Pancreas (tissue), 10 donors: Measurements from ENCODE around the gene SLC22A3. TPM values are rescaled to one million over a fixed set of nuclear protein-coding genes. Genes with fewer than 3 reads are reported as not detected.
A peak's percentile ranks its signal among the peaks of the same experiment; 100 is the strongest.

Experiments used
- ATAC-seq, 4 donors: fragments of 200-7000 bp; cut with Tn5 transposase; one replicate each; pipeline versions ENCODE4 v1.8.0 to v1.9.1; 2020; ENCODE audit warnings: mild to moderate bottlenecking in 4 of 4, moderate library complexity in 4 of 4
- DNase-seq, 6 donors: peaks; one replicate each; pipeline ENCODE4 v3.0.0-alpha.2; 2020
- FAIRE-seq: peaks from 2 replicates; lab custom pipeline; 2012; peaks lifted over from hg19 to GRCh38; lab: Jason Lieb, UNC
- H3K27ac ChIP-seq, 4 donors: fragments of 200-600 bp; sonication (generic); 1 replicate in 3 of 4; 2 replicates in 1 of 4; pipeline versions ENCODE4 v1.5.0 to v1.8.0; 2020
- H3K27me3 ChIP-seq, 4 donors: fragments of 200-600 bp; one replicate each; pipeline ENCODE4 v1.8.0; 2021
- H3K36me3 ChIP-seq, 3 donors: fragments of 200-600 bp; sonication (generic) in 1 of 3; one replicate each; pipeline versions ENCODE4 v1.5.0 to v1.8.0; 2020 to 2021
- H3K4me1 ChIP-seq, 3 donors: fragments of 200-600 bp; one replicate each; pipeline ENCODE4 v1.8.0; 2021
- H3K4me3 ChIP-seq, 4 donors: fragments of 200-600 bp; sonication (generic) in 2 of 4; one replicate each; pipeline versions ENCODE4 v1.5.0 to v1.8.0; 2020 to 2021
- H3K9me3 ChIP-seq, 4 donors: fragments of 200-600 bp; one replicate each; pipeline ENCODE4 v1.8.0; 2021
- CTCF ChIP-seq, 4 donors: fragments of 200-600 bp; sonication (generic) in 3 of 4; IDR thresholded peaks; one replicate each; pipeline versions ENCODE4 v1.5.0 to v1.8.0; 2021; ENCODE audit warnings: antibody characterized with exemption in 4 of 4
- WGBS, 2 donors: extraction: QIAGEN DNeasy Blood & Tissue Kit; methylation state at CpG; one replicate each; pipeline ENCODE4 v1.1.7; 2013; 5-methylcytosine and 5-hydroxymethylcytosine counted together
- intact Hi-C, 3 donors: fragments of 100-400 bp; cut with DNase I; formaldehyde crosslinking; loops; one replicate each; pipeline versions ENCODE4 v1.11.1 to v1.14.2; 2022
- polyA plus RNA-seq, 2 donors: library from polyadenylated mRNA; stranded (reverse); fragments of 200-250 nt; gene quantifications; one replicate each; pipeline ENCODE4 v1.2.3, GENCODE V29; 2013
- total RNA-seq, 6 donors: library from RNA; stranded (reverse); fragmentation: NEBNext Ultra II Directional in 4 of 6; extraction: Animal tissue kit (Norgen Biotek cat#: 25700) in 4 of 6; gene quantifications; one replicate each; pipeline versions ENCODE4 v1.2.1 to v1.2.4, GENCODE V29; 2021 to 2023
- donor health status: healthy with polysubstance abuse.
- donor health status: DM: no; HTN: no; CAD: no; lungs with moderate emphysema.
- donor health status: DM: no; HTN: no; CAD: no.
- donor health status: control.
- donor health status: control.
- donor health status: Bipolar disorder and iron deficiency.
- donor health status: DM: yes; HTN: yes; CAD: no.
- donor health status: DM: no; HTN: no; CAD: no.
- donor health status: DM: no; HTN: no; CAD: no.
- donor health status: DM: yes; HTN: yes; CAD: no.

Gene SLC22A3
- total and polyA plus RNA-seq, 8 donors: 0.04 to 5.3 (median 0.41) TPM

DNA sequence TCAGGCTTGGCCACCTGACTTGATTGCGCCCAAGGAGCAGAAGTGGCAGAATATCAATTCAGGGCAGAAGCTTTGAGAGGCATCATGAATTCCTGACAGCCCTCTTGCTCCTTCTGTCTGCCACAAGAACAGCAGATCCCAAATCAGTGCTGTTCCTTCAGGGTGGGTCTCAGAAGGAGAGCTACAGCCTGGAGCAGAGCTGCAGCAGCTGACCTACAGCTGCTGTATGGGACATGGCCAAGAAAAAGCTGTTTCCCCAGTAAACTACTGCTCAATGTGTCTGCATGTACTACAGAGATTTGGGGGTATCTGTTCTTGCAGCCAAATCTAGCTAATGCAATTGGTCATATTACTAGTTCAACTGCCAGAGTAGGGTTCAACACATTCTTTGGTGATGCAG, 69.0 kb downstream of the SLC22A3 start:
- Histone ChIP-seq H3K36me3 (no peaks in the 10 kb centered on the region), H3K4me1 (no peaks in the 10 kb centered on the region), H3K27me3 (no peaks in the 10 kb centered on the region), H3K27ac (no peak overlapping the region), H3K4me3 (no peak overlapping the region), H3K9me3 (no peaks in the 10 kb centered on the region)
- no peak for TF ChIP-seq CTCF (IDR thresholded peaks at IDR 0.05)
- FAIRE-seq (no peak), ATAC-seq (no peak), DNase-seq (no peak)
- intact Hi-C loops: no loop called here
- 94 to 97% methylated on average over 1 of the region's 1 CpG for WGBS, 2 donors

GRCh38 chr6:160417550-160417949, 69.4 kb downstream of the SLC22A3 start:
- no peak for ATAC-seq
- Histone ChIP-seq H3K4me3 (no peak overlapping the region), H3K36me3 (no peaks in the 10 kb centered on the region), H3K9me3 (no peaks in the 10 kb centered on the region), H3K27ac (no peak overlapping the region), H3K27me3 (no peaks in the 10 kb centered on the region), H3K4me1 (no peaks in the 10 kb centered on the region)
- no peak for DNase-seq
- no peak for FAIRE-seq
- TF ChIP-seq CTCF (IDR thresholded peaks at IDR 0.05): no peak
- intact Hi-C loops: no loop called here

- DNase-seq (no peak), FAIRE-seq (no peak), ATAC-seq (peak in 1 of 4 donors; percentile 23)
- H3K4me3 ChIP-seq: no peak overlapping the region
- intact Hi-C loops: no loop called here
- no peaks in the 10 kb centered on the region for H3K4me1 ChIP-seq
- H3K9me3 ChIP-seq: no peaks in the 10 kb centered on the region
- WGBS, 2 donors: 36 to 37% methylated on average over 3 of the region's 3 CpGs
- no peaks in the 10 kb centered on the region for H3K27me3 ChIP-seq
- H3K36me3 ChIP-seq: no peaks in the 10 kb centered on the region
- TF ChIP-seq CTCF (IDR thresholded peaks at IDR 0.05): no peak
- H3K27ac ChIP-seq: no peak overlapping the region
These were observed 70.2 kb downstream of the SLC22A3 start for GRCh38 chr6:160418370-160418769.

DNA sequence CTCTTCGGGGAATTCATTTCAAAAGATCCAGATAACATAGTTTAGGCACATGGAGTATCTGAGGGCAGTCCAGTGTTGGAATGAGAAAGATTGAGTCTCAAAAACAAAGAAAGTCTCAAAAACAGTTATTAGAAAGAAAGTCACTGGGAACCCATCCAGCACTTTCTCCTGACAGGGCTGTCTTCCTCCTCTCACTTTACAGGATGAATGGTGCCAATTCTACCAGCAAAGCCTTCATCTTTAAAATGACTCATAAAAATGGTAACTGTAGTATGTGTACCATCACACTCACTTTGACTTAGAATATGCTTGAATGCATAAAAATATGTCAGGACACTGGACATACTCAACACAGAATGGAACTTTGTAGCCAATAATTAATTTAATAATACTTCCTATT, 71.3 kb downstream of the SLC22A3 start:
- no peak overlapping the region for H3K4me3 ChIP-seq
- H3K36me3 ChIP-seq: no peaks in the 10 kb centered on the region
- no peak overlapping the region for H3K27ac ChIP-seq
- H3K9me3 ChIP-seq: no peaks in the 10 kb centered on the region
- 73 to 74% methylated on average over 1 of the region's 1 CpG for WGBS, 2 donors
- TF ChIP-seq CTCF (IDR thresholded peaks at IDR 0.05): no peak
- H3K4me1 ChIP-seq: no peaks in the 10 kb centered on the region
- no peak for DNase-seq
- ATAC-seq: no peak
- intact Hi-C loops: no loop called here
- no peak for FAIRE-seq
- H3K27me3 ChIP-seq: no peaks in the 10 kb centered on the region

DNA sequence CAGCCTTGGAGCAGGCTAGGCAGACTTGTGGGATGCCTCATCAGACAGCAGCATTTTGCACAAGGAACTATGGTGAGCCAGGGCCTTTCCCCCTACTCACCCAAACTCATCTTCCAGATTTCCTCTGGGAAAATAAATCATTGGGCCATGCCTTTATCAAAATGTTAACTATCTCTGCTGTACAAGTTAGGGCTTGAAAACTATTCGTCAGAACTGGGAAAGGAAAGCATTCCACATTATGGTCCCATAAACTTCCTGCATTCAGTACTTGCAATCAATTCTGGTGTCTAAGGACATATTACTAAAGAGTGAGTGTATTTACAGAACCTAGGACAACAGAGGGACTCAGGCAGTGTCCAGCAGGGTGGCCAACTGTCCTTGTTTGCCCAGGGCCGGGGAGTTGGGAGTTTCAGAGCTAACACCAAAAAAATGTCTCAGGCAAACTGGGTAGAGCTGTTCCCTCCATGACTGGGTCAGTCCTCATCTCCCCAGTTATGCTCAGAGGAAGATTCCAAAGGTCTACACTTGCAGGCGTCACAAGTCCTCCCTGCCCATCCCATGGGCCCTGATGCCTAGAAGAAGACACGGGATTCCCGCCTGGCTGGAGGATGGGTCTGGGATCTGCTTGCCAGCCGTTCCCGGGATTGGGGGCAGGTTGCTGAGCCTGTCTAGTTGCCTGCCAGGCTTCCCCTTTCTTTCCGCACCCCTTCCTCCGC, 72.2 kb downstream of the SLC22A3 start:
- DNase-seq (no peak), ATAC-seq (no peak), FAIRE-seq (no peak)
- intact Hi-C loops: no loop called here
- no peak overlapping the region for H3K27ac ChIP-seq
- H3K4me1 ChIP-seq: no peaks in the 10 kb centered on the region
- no peaks in the 10 kb centered on the region for H3K36me3 ChIP-seq
- H3K27me3 ChIP-seq: no peaks in the 10 kb centered on the region
- no peak for TF ChIP-seq CTCF (IDR thresholded peaks at IDR 0.05)
- 93 to 95% methylated on average over 9 of the region's 9 CpGs for whole genome bisulfite sequencing, 2 donors
- no peaks in the 10 kb centered on the region for H3K9me3 ChIP-seq
- H3K4me3 ChIP-seq: no peak overlapping the region
